ENCODE results near the gene STARD8. TPM values are rescaled to one million over a fixed set of nuclear protein-coding genes. Genes with fewer than 3 reads are reported as not detected.

Gene STARD8
- total RNA-seq, 1 experiment from 2014 or later: 0.11 TPM

- TF ChIP-seq EZH2 (IDR thresholded peaks at IDR 0.05; ENCODE audit: borderline replicate concordance, low read depth, low read length, poor library complexity, severe bottlenecking) (no peak), CTCF (conservative IDR thresholded peaks at IDR 0.05; ENCODE audit: low read depth, low read length) (no peak)
These were observed 102.8 kb downstream of the STARD8 start for GRCh38 chrX:68750316-68750715.

GRCh38 chrX:68751372-68751771 lies 103.9 kb downstream of the STARD8 start:
- H3K4me3 ChIP-seq (ENCODE audit: low read depth, low read length, poor library complexity, severe bottlenecking): no peak overlapping the region
- no peaks in the 10 kb centered on the region for H3K36me3 ChIP-seq (ENCODE audit: insufficient read depth, low read length, poor library complexity, severe bottlenecking)
- intact Hi-C loops (cut with micrococcal nuclease; ENCODE audit: unreplicated experiment): no loop called here
- H3K9me3 ChIP-seq (ENCODE audit: low read depth, low read length, poor library complexity, severe bottlenecking): no peaks in the 10 kb centered on the region
- TF ChIP-seq EZH2 (IDR thresholded peaks at IDR 0.05; ENCODE audit: borderline replicate concordance, low read depth, low read length, poor library complexity, severe bottlenecking): no peak
- TF ChIP-seq CTCF (conservative IDR thresholded peaks at IDR 0.05; ENCODE audit: low read depth, low read length): no peak
- no peaks in the 10 kb centered on the region for H3K4me1 ChIP-seq (ENCODE audit: insufficient read depth, low read length, poor library complexity, severe bottlenecking)
- ChIA-PET CTCF (no interaction called here), POLR2A (ENCODE audit: low non-redundant PET) (no interaction called here)
- H3K27me3 ChIP-seq (replicated peaks; ENCODE audit: insufficient read depth, low read depth, low read length, poor library complexity): no peaks in the 10 kb centered on the region
- no TSS peak for BruUV-seq (replicated peaks)
- DNase-seq (ENCODE audit: low spot score): no peak
- H3K27ac ChIP-seq (ENCODE audit: low read depth, low read length, poor library complexity, severe bottlenecking): no peak overlapping the region

More at GRCh38 chrX:68750316-68750715, 102.8 kb downstream of the STARD8 start:
- Histone ChIP-seq H3K36me3 (ENCODE audit: insufficient read depth, low read length, poor library complexity, severe bottlenecking) (no peaks in the 10 kb centered on the region), H3K27ac (ENCODE audit: low read depth, low read length, poor library complexity, severe bottlenecking) (no peak overlapping the region), H3K4me1 (ENCODE audit: insufficient read depth, low read length, poor library complexity, severe bottlenecking) (no peaks in the 10 kb centered on the region), H3K4me3 (ENCODE audit: low read depth, low read length, poor library complexity, severe bottlenecking) (no peak overlapping the region), H3K27me3 (replicated peaks; ENCODE audit: insufficient read depth, low read depth, low read length, poor library complexity) (no peaks in the 10 kb centered on the region), H3K9me3 (ENCODE audit: low read depth, low read length, poor library complexity, severe bottlenecking) (no peaks in the 10 kb centered on the region)
- no peak for DNase-seq (ENCODE audit: low spot score)
- CTCF ChIA-PET: no interaction called here
- POLR2A ChIA-PET (ENCODE audit: low non-redundant PET): interaction anchor here (0.6 kb wide), 1 partner anchor 41 kb away, joined by 3 read pairs; no protein-coding TSS in a partner anchor
- BruUV-seq (replicated peaks): no TSS peak
- intact Hi-C loops (cut with micrococcal nuclease; ENCODE audit: unreplicated experiment): no loop called here

- TF ChIP-seq CTCF (conservative IDR thresholded peaks at IDR 0.05; ENCODE audit: low read depth, low read length): no peak
- no peak for TF ChIP-seq EZH2 (IDR thresholded peaks at IDR 0.05; ENCODE audit: borderline replicate concordance, low read depth, low read length, poor library complexity, severe bottlenecking)
- BruUV-seq (replicated peaks): no TSS peak
These were observed 105.8 kb downstream of the STARD8 start for GRCh38 chrX:68753218-68753617.

More at GRCh38 chrX:68753218-68753617, 105.8 kb downstream of the STARD8 start:
- ChIA-PET CTCF (no interaction called here), POLR2A (ENCODE audit: low non-redundant PET) (no interaction called here)
- Histone ChIP-seq H3K36me3 (ENCODE audit: insufficient read depth, low read length, poor library complexity, severe bottlenecking) (no peaks in the 10 kb centered on the region), H3K4me1 (ENCODE audit: insufficient read depth, low read length, poor library complexity, severe bottlenecking) (no peaks in the 10 kb centered on the region), H3K27me3 (replicated peaks; ENCODE audit: insufficient read depth, low read depth, low read length, poor library complexity) (no peaks in the 10 kb centered on the region), H3K9me3 (ENCODE audit: low read depth, low read length, poor library complexity, severe bottlenecking) (no peaks in the 10 kb centered on the region), H3K4me3 (ENCODE audit: low read depth, low read length, poor library complexity, severe bottlenecking) (no peak overlapping the region), H3K27ac (ENCODE audit: low read depth, low read length, poor library complexity, severe bottlenecking) (no peak overlapping the region)
- no peak for DNase-seq (ENCODE audit: low spot score)
- intact Hi-C loops (cut with micrococcal nuclease; ENCODE audit: unreplicated experiment): no loop called here
